GM12865 (cell line): ENCODE data around the gene SFXN3.

Experiments used
- DNase-seq: peaks from one replicate; pipeline ENCODE4 v3.0.0; 2010; ENCODE audit warnings: low read depth
- H3K4me3 ChIP-seq: 2 replicates; pipeline ENCODE4 v1.5.1; 2011; ENCODE audit warnings: mild to moderate bottlenecking, low read depth, low read length, control low read depth
- TF ChIP-seq, protein P1 (sequence below): IDR thresholded peaks from 2 replicates; pipeline ENCODE4 v1.5.1; 2011; ENCODE audit warnings: low read length, control low read depth, low read depth, inconsistent platforms; ENCODE audit not compliant: insufficient read depth; ENCODE audit errors: missing control alignments

Gene SFXN3

DNA sequence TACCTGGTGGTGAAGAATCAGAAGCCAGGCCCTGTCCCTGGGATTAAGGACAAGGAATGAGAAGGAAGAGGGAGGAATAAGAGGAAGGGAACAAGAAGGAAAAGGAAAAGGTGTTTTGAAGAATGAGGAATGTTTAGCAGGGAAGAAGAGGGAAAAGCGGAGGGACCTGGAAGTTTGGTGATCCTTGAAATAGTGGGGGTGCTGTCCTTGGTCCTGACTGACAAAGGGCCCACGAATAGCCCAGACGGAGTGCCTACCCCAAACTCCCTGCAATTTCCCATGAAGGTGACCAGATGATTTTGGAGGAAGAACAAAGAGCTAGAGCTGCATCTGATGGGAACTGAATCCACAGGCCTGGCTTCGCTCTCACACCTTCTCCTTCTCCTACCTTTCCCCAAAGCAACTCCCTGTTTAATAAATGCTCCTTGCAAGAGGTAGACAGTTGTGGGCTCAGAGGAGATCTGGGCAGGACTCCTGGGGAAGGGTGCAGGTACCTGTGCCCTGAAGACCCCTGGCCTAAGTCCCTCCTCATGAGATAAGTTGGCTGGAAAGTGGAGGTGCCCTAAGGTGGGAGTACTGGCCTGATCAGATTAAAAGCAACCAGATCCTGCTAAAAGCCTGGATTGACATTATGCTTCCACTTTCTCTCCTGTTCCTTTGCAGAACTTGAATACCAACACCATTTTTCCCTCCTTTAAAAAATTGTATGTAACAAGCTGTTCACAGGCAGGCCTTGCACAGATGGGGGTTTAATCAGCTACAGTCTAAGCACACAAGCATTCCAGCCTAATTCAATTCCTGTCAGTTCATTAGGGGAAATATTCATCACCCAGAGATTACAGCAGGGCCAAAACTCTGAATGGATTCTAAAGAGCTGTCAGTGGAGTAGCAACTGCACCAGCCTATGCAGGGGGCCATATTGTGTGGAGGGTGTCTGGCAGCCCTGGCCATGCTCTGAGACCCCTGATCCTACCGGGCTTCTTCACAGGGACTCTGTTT lies 50.2 kb downstream of the SFXN3 start:
- no peak for DNase-seq
- H3K4me3 ChIP-seq: no peak overlapping the region
- TF ChIP-seq, protein P1, sequence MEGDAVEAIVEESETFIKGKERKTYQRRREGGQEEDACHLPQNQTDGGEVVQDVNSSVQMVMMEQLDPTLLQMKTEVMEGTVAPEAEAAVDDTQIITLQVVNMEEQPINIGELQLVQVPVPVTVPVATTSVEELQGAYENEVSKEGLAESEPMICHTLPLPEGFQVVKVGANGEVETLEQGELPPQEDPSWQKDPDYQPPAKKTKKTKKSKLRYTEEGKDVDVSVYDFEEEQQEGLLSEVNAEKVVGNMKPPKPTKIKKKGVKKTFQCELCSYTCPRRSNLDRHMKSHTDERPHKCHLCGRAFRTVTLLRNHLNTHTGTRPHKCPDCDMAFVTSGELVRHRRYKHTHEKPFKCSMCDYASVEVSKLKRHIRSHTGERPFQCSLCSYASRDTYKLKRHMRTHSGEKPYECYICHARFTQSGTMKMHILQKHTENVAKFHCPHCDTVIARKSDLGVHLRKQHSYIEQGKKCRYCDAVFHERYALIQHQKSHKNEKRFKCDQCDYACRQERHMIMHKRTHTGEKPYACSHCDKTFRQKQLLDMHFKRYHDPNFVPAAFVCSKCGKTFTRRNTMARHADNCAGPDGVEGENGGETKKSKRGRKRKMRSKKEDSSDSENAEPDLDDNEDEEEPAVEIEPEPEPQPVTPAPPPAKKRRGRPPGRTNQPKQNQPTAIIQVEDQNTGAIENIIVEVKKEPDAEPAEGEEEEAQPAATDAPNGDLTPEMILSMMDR: no peak

DNA sequence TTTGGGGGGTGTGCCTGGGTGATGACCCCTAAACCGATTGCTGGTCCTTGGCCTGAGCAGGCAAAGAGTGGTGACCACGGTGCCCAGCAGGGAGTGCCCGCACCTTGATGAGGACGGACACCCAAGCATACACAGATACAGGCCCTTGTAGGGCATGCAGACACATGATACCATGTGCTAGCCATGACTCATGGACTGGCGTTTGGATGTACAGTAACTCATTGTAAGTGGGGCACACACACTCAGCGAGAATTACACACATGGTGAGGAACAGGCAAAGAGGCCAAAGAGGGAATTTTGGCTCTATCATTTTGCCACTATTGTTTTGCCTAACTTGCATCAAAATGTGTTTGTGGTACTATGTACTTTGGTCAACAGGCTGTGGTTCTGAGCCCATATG lies 54.8 kb downstream of the SFXN3 start:
- no peak overlapping the region for H3K4me3 ChIP-seq
- DNase-seq: no peak
- TF ChIP-seq, protein P1: no peak

DNA sequence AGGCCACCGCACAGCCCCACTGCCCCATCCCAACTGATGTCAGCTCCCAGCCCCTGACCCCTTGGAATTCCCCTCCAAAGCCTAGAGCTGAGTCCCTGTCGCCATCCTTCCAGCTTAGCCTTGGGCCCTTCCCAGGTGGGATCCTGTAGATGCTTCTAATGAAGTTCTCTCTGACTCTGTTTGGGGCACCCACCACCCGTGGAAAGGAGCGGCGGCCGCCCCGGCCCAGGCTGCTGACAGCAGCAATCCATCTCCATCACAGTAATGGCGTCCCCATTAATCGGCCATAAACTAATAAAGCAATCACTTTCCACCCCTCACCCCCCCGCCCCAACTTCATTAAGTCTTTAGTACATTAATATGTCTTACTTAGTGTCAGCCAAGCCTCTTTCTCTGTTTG lies 56.3 kb downstream of the SFXN3 start:
- TF ChIP-seq, protein P1: no peak
- no peak for DNase-seq
- no peak overlapping the region for H3K4me3 ChIP-seq

DNA sequence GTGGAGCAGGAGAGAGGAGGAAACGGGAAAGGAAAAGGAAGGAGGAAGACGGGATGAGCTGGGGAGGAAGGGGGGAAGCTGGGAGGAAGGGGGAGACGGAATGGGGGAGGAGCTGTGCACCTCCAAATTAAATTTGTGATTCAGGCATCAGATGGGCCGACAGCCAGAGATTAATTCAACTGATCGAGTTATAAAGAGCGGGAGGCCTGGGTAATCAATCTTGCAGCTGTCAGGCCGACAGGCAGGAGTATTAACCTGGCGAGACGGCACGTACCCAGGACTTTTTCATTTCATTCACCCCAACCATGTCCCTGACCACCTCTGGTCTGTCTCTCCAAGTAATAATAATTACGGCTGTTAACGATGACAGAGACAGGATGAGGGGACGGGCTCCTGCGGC lies 56.9 kb downstream of the SFXN3 start:
- no peak for DNase-seq
- TF ChIP-seq, protein P1: no peak
- no peak overlapping the region for H3K4me3 ChIP-seq

DNA sequence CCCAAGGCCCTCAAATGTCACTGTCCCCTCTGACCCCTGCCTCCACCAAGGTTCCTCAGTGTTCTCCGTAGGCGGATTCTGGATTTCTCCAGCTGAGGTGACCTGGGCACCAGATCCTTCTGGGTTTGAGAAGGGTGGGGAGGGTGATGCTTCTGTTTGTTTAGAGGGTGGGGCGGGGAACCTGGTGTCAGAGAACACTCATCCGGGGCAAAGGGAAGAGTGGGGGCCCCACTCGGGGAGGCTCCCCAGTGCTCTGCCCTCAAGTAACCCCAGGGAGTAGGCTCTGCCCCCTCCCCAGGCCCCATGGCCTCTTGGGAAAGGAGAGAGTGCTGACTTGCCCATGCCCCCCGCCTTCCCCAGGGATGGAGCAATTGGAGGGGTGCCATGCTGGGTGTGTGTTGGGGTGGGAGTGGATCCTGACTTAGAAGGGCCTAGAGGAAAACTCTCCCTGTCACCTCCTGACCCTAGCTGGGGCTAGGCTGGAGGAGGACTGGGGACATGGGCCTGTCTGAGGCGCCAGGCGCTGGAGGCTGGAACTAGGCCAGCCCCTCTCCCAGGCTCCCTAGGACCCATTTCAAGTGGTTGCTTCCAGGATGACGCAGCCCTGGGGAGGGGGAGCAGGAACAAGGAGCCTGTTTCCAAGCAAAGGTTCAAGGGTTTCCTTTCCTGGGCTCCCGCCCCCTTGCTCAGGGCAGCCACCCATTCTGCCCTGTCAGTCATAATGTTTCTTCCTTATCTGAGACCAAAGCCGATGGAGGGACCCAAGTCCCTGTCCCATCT lies 58.7 kb downstream of the SFXN3 start:
- TF ChIP-seq, protein P1: no peak
- H3K4me3 ChIP-seq: no peak overlapping the region
- DNase-seq: no peak

DNA sequence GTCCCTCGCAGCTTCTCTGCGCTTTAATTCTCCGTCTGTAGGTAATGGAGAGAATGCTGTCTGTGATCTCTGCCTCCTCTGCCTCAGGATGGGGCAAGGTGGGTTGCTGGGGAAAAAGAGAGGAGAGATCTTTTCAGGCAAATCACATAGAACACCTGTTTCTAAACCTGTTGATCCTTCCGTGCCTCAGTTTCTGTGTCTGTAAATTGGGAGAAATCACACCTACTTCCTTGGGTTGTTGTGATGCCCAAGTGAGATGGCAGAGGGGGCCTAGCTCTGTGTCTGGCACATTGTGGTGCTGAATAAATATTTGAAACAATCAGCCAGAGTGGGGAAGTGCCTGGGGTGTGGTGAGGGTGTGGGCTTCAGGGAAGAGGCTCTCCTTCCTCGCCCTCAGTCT lies 59.6 kb downstream of the SFXN3 start:
- TF ChIP-seq, protein P1: no peak
- DNase-seq: no peak
- H3K4me3 ChIP-seq: no peak overlapping the region
